ENCODE data around the gene SLIT1.

The SLIT1 gene

GRCh38 chr10:97135464-97135863, 50.3 kb downstream of the SLIT1 start:
- no peak for DNase-seq

DNA sequence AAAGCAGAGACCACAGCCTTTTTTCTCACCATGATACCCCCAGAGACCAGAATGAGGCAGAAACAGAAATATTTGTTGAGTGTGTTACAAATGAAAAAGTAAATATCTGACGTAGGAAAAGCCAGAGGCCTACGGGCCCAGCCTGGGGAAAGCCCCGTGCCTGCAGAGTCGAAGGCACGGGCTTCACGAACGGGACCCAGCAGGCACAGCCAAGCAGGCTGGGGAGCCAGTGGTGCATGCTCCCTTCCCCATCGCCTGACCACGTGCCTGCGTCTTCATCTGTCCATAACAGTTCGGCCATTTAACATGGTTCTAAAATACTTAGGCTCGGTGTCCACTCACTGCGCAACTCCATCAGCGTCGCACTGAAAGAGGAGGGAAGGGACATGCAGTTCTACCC, 50.8 kb downstream of the SLIT1 start:
- DNase-seq, result no peak

DNA sequence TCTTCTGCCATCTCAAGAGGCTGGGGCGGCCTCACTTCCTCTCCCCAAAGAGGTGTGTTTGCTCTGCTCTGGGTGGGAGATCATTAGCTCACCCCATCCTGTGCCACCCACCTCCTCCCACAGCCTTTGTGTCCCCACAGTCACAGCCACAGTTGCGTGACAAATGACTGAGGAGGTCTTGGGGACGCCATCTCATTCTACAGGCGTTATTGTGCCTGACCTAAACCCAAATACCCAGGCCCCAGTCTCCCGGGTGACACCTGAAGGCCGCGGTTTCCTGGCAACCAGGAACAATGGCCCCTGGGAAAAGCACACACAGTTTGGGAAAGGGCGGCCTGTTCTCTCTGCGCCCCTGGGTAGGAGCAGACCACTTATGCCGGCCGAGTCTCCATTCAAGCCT, 51.6 kb downstream of the SLIT1 start:
- no peak for DNase-seq

DNA sequence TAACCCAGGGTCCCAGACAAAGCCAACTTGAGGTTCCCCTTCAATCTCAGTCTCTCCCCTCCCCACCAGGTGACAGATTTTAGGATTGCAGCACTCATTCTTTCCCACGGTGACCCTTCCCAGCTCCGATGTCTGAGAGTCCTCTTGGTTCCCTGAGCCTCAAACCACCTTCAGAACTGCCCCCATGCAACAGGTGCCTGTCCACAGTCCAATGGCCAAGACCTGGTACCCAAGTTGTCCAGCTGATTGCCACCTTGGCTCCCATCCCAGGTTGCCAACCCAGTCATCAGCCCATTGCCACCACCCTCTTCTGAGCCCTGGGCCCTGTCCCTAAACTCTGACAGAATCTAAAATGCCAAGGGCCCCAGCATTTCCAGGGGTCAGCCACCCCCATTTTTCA, 53.5 kb downstream of the SLIT1 start:
- DNase-seq, result no peak

GRCh38 chr10:97131666-97132065, 54.1 kb downstream of the SLIT1 start:
- no peak for DNase-seq

DNA sequence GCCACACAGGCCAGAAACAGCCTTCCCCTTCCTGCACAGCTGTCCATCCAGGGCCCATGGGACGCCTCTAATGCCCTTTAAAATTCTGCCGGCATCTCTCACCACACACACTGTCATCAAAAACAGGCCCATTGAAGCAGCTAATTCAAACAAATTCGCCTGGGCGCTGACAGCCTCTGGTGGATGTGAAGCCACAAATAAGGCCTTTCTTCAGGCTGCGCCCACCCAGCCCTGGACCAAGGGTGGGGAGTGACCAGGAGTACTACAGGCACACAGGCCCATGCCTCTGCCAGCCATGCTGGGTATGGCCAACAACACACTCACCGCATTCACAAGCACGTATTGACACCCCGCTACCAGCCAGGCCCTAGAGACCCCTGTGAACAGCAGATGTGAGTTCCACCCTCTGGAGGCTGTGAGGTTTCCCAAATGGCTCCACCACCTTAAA, 54.6 kb downstream of the SLIT1 start:
- no peak for DNase-seq

- DNase-seq, result no peak
These were observed 56.1 kb downstream of the SLIT1 start for GRCh38 chr10:97129666-97130065.

DNA sequence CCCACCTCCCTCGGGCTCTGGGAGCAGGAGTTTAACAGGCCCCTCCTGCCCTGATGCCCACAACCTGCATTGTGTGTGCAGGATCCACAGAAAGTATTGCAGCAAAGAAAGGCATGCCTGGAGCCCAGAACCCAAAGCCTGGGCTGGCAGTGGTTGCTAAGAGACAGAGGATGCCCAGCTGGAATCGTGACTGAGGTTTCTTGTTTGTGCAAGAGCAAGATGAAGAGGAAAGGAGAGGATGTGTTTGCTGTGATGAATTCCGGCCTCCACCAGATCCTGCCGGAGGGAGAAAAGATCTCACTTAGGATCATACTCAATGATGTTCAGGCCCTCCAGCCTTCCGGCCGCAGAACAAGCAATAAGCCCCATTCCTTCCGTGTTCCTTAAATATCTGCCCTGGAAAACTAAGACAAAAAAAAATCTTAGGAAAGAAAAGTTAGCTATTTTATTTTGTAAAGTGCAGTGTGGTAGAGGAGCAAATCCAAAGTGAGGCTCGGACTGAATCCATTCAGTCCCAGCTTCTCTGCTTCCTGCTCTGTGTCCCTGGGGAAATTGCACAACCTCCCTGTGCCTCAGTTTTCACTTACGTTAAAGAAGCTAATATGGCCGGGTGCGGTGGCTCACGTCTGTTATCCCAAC, 57.1 kb downstream of the SLIT1 start:
- no peak for DNase-seq

- no peak for DNase-seq
These were observed 57.7 kb downstream of the SLIT1 start for GRCh38 chr10:97128039-97128492.

DNA sequence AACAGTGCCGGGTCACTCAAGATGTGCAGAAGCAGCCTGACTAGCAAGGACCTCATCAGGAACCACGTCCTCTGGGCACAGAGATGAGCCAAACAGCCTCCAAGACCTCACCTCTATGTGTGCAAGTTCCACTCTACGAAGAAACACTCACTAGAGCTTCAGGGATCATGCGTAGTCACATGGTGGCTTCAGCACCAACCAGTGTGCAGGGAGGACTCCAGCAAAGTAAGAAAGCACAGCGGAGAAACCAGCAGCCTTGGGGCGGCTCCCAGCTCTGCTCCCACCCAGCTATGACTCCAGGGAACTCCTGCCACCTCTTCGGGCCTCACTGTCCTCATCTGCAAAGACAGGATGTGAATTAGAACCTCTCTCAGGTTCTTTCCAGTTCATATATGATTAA, 58.2 kb downstream of the SLIT1 start:
- no peak for DNase-seq

- DNase-seq, result no peak
These were observed 61.5 kb downstream of the SLIT1 start for GRCh38 chr10:97124211-97124610.

DNA sequence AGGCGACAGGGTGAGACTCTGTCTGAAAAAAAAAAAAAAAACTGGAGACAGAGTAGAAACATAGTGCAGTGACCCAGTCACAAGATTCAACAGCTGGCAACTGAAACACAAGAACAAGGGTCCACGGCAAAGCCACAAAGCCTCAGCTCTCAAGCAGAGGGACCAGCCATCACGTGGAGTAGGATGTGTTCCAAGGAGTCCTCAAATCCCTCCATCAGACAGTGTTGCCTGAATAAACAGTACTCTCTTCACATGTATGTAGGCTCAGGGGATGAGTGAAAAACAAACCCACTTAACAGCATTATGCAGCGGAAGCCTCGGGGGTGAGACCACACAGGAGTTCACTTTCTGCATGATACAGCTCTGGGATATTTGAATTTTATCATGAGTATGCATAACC, 62.0 kb downstream of the SLIT1 start:
- no peak for DNase-seq

- DNase-seq, result no peak
These were observed 64.7 kb downstream of the SLIT1 start for GRCh38 chr10:97121041-97121440.

DNA sequence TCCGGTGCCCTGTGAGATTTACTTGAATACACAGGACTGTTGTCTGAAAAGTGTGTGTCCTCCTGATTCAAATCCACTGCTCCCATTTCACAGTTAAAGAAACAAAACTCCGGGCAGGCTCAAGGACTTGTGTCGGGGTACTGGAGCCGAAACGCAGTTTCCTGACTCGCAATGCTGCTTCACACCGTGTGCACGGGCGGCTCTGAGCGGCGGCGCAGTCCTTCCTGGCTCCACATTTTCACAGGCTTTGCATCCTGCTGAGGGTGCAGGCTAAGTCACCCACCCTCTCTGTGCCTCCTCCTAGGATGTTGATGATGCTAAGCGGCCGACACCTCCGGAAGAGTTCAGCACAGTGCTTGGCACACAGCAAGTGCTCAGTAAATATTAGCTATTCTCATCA, 65.4 kb downstream of the SLIT1 start:
- no peak for DNase-seq

GRCh38 chr10:97119058-97119745, 66.6 kb downstream of the SLIT1 start:
- no peak for DNase-seq

- DNase-seq, result no peak
These were observed 68.4 kb downstream of the SLIT1 start for GRCh38 chr10:97117372-97117771.

DNA sequence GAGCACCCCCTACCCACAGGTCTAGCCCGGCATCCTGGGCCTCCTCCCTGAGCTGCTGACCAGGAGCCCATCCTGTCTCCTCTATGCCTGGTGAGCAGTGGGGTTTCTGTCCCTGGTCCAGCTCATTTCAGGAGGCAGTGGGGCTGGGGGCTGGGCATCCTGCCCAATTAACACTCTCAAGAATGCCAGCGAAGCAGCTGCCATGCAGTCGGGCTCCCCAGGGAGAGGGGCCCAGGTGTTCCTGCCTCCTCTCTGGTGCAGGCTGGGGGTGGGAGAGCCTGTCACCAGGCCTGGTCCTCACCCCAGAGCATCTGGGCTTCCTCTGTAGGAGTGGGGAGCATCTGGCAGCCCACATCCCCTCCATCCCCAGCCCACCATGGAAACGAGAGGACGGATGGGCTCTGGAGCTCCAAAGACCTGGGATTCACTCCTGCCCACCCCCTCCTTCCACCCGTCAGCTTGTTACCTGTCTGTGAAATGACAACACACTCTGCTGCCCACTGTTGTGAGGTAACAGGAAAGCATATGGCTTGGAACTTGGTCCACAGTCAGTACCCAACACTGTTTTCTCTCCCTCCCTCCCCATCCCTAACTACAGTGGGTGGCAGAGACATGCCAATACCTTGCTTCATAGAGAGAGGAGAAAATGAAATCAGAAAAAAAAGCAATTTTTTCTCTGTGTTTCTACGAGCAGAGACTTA, 69.1 kb downstream of the SLIT1 start:
- no peak for DNase-seq

DNA sequence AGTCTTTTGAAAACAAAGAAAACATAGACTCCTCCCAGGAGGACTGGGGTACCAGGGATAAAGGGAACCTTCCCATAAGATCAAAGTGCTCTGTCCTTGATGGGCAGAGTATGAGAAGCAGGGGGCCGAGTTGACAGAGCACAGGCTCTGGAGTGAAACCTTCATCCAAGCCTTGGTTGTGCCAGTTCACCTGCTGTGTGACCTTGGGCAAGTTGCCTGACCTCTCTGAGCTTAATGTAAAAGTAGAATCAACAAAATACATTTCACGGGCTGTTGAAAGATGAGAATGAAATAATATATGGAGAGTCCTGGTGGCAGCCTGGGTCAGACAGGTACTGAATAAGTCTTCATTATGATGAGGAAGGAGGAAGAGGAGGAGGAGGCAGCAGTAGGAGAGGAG, 69.9 kb downstream of the SLIT1 start:
- DNase-seq, result no peak

DNA sequence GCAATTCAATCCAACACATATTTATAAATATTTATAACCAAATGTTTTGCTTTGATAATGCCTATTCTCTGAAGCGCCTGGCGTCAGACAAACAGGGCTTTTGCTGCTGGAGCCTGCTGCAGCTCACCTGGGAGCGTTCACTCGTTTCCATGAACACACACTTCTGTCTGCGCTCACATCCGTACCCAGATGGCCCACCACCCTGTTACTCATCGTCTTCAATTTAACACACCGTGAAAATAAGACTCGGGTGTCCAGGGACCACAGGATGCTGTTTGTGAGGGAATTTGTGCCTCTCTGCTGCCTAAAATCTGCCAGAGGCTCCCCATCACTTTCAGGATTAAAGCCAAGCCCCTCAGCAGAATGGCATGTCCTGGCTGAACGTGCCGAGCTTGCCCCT, 74.1 kb downstream of the SLIT1 start:
- no peak for DNase-seq

- no peak for DNase-seq
These were observed 76.2 kb downstream of the SLIT1 start for GRCh38 chr10:97109547-97109946.

DNA sequence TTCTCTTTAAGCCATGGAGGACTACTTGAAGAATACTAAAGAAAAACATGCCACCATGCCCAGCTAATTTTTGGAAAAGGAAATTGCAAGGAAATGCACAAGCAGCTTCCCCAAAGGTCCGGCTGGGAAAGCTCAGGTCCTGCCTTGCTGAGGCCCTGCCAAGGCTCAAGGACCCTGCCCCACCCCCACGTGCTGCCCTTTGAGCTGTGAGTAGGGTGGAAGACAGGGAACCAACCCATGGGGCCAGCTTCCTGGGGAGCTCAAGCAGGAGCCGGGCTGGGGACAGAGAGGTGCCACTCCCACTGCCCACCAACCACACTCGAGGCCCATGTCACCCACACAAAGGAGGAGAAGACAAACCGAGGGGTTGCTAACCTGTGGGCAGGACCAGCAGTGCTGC, 78.2 kb downstream of the SLIT1 start:
- no peak for DNase-seq

- DNase-seq, result no peak
These were observed 79.6 kb downstream of the SLIT1 start for GRCh38 chr10:97106207-97106606.

GRCh38 chr10:97105303-97105702, 80.5 kb downstream of the SLIT1 start:
- DNase-seq, result no peak
